22Rv1 (cell line): ENCODE results near the gene SLC4A1.

Source experiments
- ZFX ChIP-seq: fragments of 450-650 bp; IDR thresholded peaks from 2 replicates; pipeline ENCODE4 v1.6.1; 2017; ENCODE audit warnings: antibody characterized with exemption, borderline replicate concordance
- TF ChIP-seq, protein P1 (sequence below): fragments of 450-650 bp; IDR thresholded peaks from 2 replicates; pipeline ENCODE4 v1.5.1; 2017; ENCODE audit warnings: mild to moderate bottlenecking

DNA sequence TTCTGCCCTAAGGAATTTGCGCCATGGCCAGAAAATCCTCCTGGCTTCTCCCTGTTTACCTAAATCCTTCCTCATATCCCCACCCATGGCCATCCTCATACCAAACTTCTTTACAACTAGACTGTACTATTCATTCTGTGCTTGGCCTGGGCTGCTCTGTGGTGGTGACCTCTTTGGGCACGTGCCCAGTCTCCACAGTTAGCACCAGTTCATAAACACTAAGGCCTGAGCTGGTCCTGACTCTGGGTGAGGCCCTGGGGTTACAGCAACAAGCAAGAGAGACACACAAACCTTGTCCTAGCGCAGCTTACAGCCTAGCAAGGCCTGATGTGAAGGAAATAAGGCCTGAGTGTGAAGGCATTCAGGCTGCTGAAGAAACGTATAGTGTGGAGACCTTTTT lies 65.2 kb downstream of the SLC4A1 start:
- TF ChIP-seq, protein P1, sequence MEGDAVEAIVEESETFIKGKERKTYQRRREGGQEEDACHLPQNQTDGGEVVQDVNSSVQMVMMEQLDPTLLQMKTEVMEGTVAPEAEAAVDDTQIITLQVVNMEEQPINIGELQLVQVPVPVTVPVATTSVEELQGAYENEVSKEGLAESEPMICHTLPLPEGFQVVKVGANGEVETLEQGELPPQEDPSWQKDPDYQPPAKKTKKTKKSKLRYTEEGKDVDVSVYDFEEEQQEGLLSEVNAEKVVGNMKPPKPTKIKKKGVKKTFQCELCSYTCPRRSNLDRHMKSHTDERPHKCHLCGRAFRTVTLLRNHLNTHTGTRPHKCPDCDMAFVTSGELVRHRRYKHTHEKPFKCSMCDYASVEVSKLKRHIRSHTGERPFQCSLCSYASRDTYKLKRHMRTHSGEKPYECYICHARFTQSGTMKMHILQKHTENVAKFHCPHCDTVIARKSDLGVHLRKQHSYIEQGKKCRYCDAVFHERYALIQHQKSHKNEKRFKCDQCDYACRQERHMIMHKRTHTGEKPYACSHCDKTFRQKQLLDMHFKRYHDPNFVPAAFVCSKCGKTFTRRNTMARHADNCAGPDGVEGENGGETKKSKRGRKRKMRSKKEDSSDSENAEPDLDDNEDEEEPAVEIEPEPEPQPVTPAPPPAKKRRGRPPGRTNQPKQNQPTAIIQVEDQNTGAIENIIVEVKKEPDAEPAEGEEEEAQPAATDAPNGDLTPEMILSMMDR = no peak
- TF ChIP-seq ZFX = no peak
